Sigmoid colon (tissue), 7 donors: ENCODE data around the gene UBE2A. TPM values are rescaled to one million over a fixed set of nuclear protein-coding genes. Genes with fewer than 3 reads are reported as not detected.

Experiments
- DNase-seq: peaks from one replicate; pipeline ENCODE4 v3.0.0-alpha.2; 2019
- H3K27ac ChIP-seq, 4 donors: fragments of 200-600 bp; sonication (generic); one replicate each; pipeline ENCODE4 v1.5.1; 2016 to 2019; ENCODE audit warnings: mild to moderate bottlenecking in 1 of 4
- H3K27me3 ChIP-seq, 3 donors: fragments of 200-600 bp; sonication (generic); one replicate each; pipeline ENCODE4 v1.5.1; 2019; ENCODE audit warnings: mild to moderate bottlenecking in 1 of 3
- H3K36me3 ChIP-seq, 4 donors: fragments of 200-600 bp; sonication (generic); one replicate each; pipeline ENCODE4 v1.5.1; 2016 to 2019
- H3K4me1 ChIP-seq, 4 donors: fragments of 200-600 bp; sonication (generic); one replicate each; pipeline ENCODE4 v1.5.1; 2017 to 2019
- H3K4me3 ChIP-seq, 4 donors: fragments of 200-600 bp; sonication (generic); one replicate each; pipeline ENCODE4 v1.5.1; 2017 to 2019; ENCODE audit warnings: mild to moderate bottlenecking in 2 of 4, moderate library complexity in 1 of 4
- H3K9me3 ChIP-seq, 4 donors: fragments of 200-600 bp in 3 of 4; sonication (generic) in 3 of 4; one replicate each; pipeline versions ENCODE4 v1.5.1 to v1.6.1; 2013 to 2019
- CTCF ChIP-seq, 4 experiments: fragments of 450-650 bp in 3 of 4; fragments of 200-600 bp in 1 of 4; IDR thresholded peaks; one replicate each; pipeline ENCODE4 v1.5.1; 2016 to 2019; ENCODE audit warnings: antibody characterized with exemption in 4 of 4, mild to moderate bottlenecking in 3 of 4, moderate library complexity in 2 of 4
- EP300 ChIP-seq, 4 donors: sonication (generic); formaldehyde crosslinking; IDR thresholded peaks; one replicate each; pipeline ENCODE4 v1.6.1; 2017; ENCODE audit warnings: antibody characterized with exemption in 4 of 4
- POLR2A ChIP-seq, 2 donors: fragments of 450-650 bp; IDR thresholded peaks; one replicate each; pipeline ENCODE4 v1.6.1; 2016; ENCODE audit warnings: antibody characterized with exemption in 2 of 2, mild to moderate bottlenecking in 2 of 2, moderate library complexity in 2 of 2
- POLR2AphosphoS5 ChIP-seq, 4 donors: sonication (generic); formaldehyde crosslinking; IDR thresholded peaks; one replicate each; pipeline ENCODE4 v1.6.1; 2017; ENCODE audit warnings: antibody characterized with exemption in 4 of 4
- WGBS, 2 donors: extraction: QIAGEN DNeasy Blood & Tissue Kit; methylation state at CpG; one replicate each; pipeline ENCODE4 v1.1.7; 2013; 5-methylcytosine and 5-hydroxymethylcytosine counted together
- intact Hi-C: fragments of 100-400 bp; cut with DNase I; formaldehyde crosslinking; loops from one replicate; pipeline ENCODE4 v1.15.1; 2023
- polyA plus RNA-seq, 3 donors: library from polyadenylated mRNA; stranded (reverse); fragments of 200-250 nt; gene quantifications; one replicate each; pipeline ENCODE4 v1.2.3, GENCODE V29; 2013
- total RNA-seq, 4 donors: library from RNA; depleted of rRNA; stranded (reverse); fragments of >200 nt; gene quantifications; one replicate each; pipeline ENCODE4 v1.1.0, GENCODE V29; 2016
- donor health status: healthy with polysubstance abuse.
- donor health status: Bipolar disorder and iron deficiency.
- donor health status: healthy.

UBE2A gene
- total and polyA plus RNA-seq, 7 donors, result 26.7 to 228 (median 51.7) TPM

DNA sequence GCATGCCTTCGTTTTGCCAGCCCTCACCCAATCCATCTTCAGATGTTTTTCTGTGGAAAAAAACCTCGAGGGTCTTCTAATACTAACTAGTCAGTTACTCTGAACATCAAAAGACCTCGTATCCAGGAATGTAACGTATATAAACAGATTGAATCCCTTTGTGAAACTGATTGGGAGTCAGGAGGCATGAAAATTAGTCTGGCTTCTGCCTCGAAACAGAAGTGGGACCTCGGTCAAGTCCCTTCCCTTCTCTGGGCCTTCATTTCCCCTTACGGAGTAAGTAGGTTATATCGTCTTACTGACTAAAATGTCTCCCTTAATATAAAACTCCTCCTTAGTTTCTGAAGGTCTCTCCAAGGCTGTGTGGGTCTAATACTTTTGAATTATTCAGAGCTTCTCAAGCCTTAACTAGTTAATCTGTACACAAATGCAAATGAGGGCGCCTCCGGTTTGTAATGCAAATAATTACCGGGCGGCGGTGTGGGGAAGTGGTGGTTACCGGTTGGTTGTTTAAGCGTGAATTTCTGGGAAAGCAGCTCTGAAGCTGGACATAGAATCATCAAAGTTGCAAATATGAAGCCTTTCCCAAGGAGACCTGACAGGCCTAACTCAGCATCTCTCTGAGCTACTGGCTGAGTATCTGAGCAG, 43.3 kb downstream of the UBE2A start:
- no peak for TF ChIP-seq POLR2AphosphoS5 (IDR thresholded peaks at IDR 0.05)
- TF ChIP-seq EP300 (IDR thresholded peaks at IDR 0.05), result no peak
- TF ChIP-seq POLR2A (IDR thresholded peaks at IDR 0.05), result no peak
- TF ChIP-seq CTCF (IDR thresholded peaks at IDR 0.05), result no peak
- Histone ChIP-seq H3K27ac (no peak overlapping the region), H3K4me3 (no peak overlapping the region), H3K9me3 (no peaks in the 10 kb centered on the region), H3K27me3 (no peaks in the 10 kb centered on the region), H3K4me1 (peaks cover 0 to 5% (median 0%) of the 10 kb centered on the region in 4 donors), H3K36me3 (no peaks in the 10 kb centered on the region)
- 58 to 66% methylated on average over 15 of the region's 15 CpGs for WGBS, 2 donors
- intact Hi-C loops, result no loop called here
- DNase-seq, result no peak

- WGBS, 2 donors, result 53 to 85% methylated on average over 5 of the region's 5 CpGs
- TF ChIP-seq EP300 (IDR thresholded peaks at IDR 0.05), result no peak
- no peak for TF ChIP-seq CTCF (IDR thresholded peaks at IDR 0.05)
- no peak for TF ChIP-seq POLR2A (IDR thresholded peaks at IDR 0.05)
- TF ChIP-seq POLR2AphosphoS5 (IDR thresholded peaks at IDR 0.05), result no peak
- Histone ChIP-seq H3K4me1 (peaks cover 0 to 7% (median 0%) of the 10 kb centered on the region in 4 donors), H3K9me3 (no peaks in the 10 kb centered on the region), H3K36me3 (no peaks in the 10 kb centered on the region), H3K27me3 (no peaks in the 10 kb centered on the region), H3K27ac (no peak overlapping the region), H3K4me3 (no peak overlapping the region)
- no peak for DNase-seq
- intact Hi-C loops, result no loop called here
Observed at GRCh38 chrX:119618439-119618838, 44.1 kb downstream of the UBE2A start.

GRCh38 chrX:119622356-119623232, 48.2 kb downstream of the UBE2A start:
- Histone ChIP-seq H3K4me3 (no peak overlapping the region), H3K36me3 (peaks cover 0 to 10% (median 0%) of the 10 kb centered on the region in 4 donors), H3K27ac (peak overlapping the region in 2 of 4 donors; percentile 3 to 10), H3K27me3 (no peaks in the 10 kb centered on the region), H3K4me1 (peaks cover 0 to 7% (median 0%) of the 10 kb centered on the region in 4 donors), H3K9me3 (no peaks in the 10 kb centered on the region)
- intact Hi-C loops, result no loop called here
- no peak for TF ChIP-seq EP300 (IDR thresholded peaks at IDR 0.05)
- DNase-seq, result peak; percentile 71
- 40 to 48% methylated on average over 9 of the region's 9 CpGs for WGBS, 2 donors

- Histone ChIP-seq H3K36me3 (peaks cover 0 to 17% (median 0%) of the 10 kb centered on the region in 4 donors), H3K27ac (no peak overlapping the region), H3K4me1 (peaks cover 0 to 7% (median 0%) of the 10 kb centered on the region in 4 donors), H3K4me3 (no peak overlapping the region), H3K9me3 (no peaks in the 10 kb centered on the region), H3K27me3 (no peaks in the 10 kb centered on the region)
- 96 to 97% methylated on average over 11 of the region's 11 CpGs for WGBS, 2 donors
- intact Hi-C loops, result no loop called here
- TF ChIP-seq EP300 (IDR thresholded peaks at IDR 0.05) (no peak), CTCF (IDR thresholded peaks at IDR 0.05) (no peak), POLR2AphosphoS5 (IDR thresholded peaks at IDR 0.05) (no peak), POLR2A (IDR thresholded peaks at IDR 0.05) (no peak)
- no peak for DNase-seq
Observed at GRCh38 chrX:119624417-119624816, 50.1 kb downstream of the UBE2A start.

DNA sequence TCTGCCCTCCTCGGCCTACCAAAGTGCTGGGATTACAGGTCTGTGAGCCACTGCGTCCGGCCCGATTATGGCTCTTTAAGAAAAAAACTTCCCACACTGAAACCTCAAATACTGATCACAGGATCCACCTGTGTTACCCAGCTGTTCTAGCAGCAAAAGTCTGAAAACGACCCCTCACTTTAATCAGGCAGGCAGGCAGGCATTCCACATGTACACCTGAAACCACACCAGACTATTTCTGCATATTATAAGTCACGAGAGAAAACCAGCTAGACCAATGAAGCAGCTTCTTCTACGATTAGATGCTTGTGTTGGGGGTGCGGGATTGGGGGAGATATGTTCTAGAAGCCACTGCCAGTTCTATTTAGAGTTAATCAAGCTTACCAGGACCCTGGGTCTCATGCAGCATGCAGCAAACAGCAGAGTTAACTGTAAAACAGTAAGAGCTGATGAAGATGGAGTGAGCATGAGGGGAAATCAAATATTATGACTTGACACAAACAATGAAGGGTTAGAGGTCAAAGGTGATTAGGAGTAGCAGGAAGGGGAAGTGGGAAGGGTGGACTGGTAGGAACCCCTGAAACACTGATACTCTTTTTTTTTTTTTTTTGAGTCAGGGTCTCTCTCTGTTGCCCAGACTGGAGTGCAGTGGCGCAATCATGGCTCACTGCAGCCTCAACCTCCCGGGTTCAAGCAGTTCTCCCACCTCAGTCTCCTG, 50.7 kb downstream of the UBE2A start:
- H3K9me3 ChIP-seq, result no peaks in the 10 kb centered on the region
- peaks cover 0 to 23% (median 0%) of the 10 kb centered on the region in 4 donors for H3K36me3 ChIP-seq
- peaks cover 0 to 7% (median 0%) of the 10 kb centered on the region in 4 donors for H3K4me1 ChIP-seq
- H3K27me3 ChIP-seq, result no peaks in the 10 kb centered on the region
- 83 to 92% methylated on average over 10 of the region's 10 CpGs for WGBS, 2 donors
- DNase-seq, result no peak
- intact Hi-C loops, result no loop called here
- H3K27ac ChIP-seq, result no peak overlapping the region
- no peak for TF ChIP-seq CTCF (IDR thresholded peaks at IDR 0.05)
- TF ChIP-seq POLR2AphosphoS5 (IDR thresholded peaks at IDR 0.05), result no peak
- TF ChIP-seq POLR2A (IDR thresholded peaks at IDR 0.05), result no peak
- TF ChIP-seq EP300 (IDR thresholded peaks at IDR 0.05), result no peak
- no peak overlapping the region for H3K4me3 ChIP-seq
